PC-9 (cell line): Measurements from ENCODE around the gene TNFRSF8.

Source experiments
- CTCF ChIP-seq: fragments of 200-600 bp; sonication (generic); conservative IDR thresholded peaks from 2 replicates; pipeline ENCODE4 v1.6.1; 2017; ENCODE audit warnings: mixed run types, antibody characterized with exemption, mild to moderate bottlenecking, moderate library complexity
- EZH2 ChIP-seq: fragments of 200-600 bp; sonication (generic); IDR thresholded peaks from 2 replicates; pipeline ENCODE4 v1.8.0; 2017; ENCODE audit warnings: antibody characterized with exemption, low read depth

GRCh38 chr1:12049616-12050015 is 13.5 kb upstream of the TNFRSF8 start:
- no peak for TF ChIP-seq CTCF
- TF ChIP-seq EZH2 = no peak
